HepG2 (cell line): ENCODE measurements around the gene SLC35D2. TPM values are rescaled to one million over a fixed set of nuclear protein-coding genes. Genes with fewer than 3 reads are reported as not detected.

Experiments used
- CBX1 ChIP-seq: IDR thresholded peaks from one replicate; pipeline ENCODE4 v1.6.1; 2016; ENCODE audit warnings: antibody characterized with exemption, low read depth
- GATAD2A ChIP-seq: IDR thresholded peaks from 2 replicates; pipeline ENCODE4 v1.6.1; 2016
- HMG20B ChIP-seq: conservative IDR thresholded peaks from 2 replicates; pipeline ENCODE4 v1.6.1; 2016; ENCODE audit warnings: missing genetic modification reagents, missing compliant biosample characterization
- KLF16 ChIP-seq, 2 experiments: sonication (generic) in 1 of 2; formaldehyde crosslinking in 1 of 2; IDR thresholded peaks; 2 replicates each; pipeline versions ENCODE4 v1.6.1 to v1.8.0; 2016 to 2023; ENCODE audit warnings: missing genetic modification reagents in 2 of 2, missing compliant biosample characterization in 1 of 2
- KLF6 ChIP-seq: IDR thresholded peaks from 2 replicates; pipeline ENCODE4 v1.8.0; 2016; ENCODE audit warnings: missing biosample characterization, missing genetic modification reagents
- MAZ ChIP-seq, 2 experiments: sonication (generic) in 1 of 2; formaldehyde crosslinking in 1 of 2; IDR thresholded peaks; 2 replicates each; pipeline versions ENCODE4 v1.5.0 to v1.6.1; 2012 to 2020; ENCODE audit warnings: low read depth in 2 of 2, mild to moderate bottlenecking in 2 of 2, borderline replicate concordance in 1 of 2, improper control_type of control experiment in 1 of 2, low read length in 1 of 2, missing genetic modification reagents in 1 of 2, moderate library complexity in 1 of 2
- NR3C1 ChIP-seq: sonication (generic); formaldehyde crosslinking; IDR thresholded peaks from 2 replicates; pipeline ENCODE4 v1.4.0; 2020; ENCODE audit warnings: missing genetic modification reagents
- PHF20 ChIP-seq: sonication (generic); formaldehyde crosslinking; IDR thresholded peaks from 2 replicates; pipeline ENCODE4 v1.5.0; 2020; ENCODE audit warnings: mild to moderate bottlenecking, missing genetic modification reagents
- RBM22 ChIP-seq: fragments of 200-400 bp; formaldehyde crosslinking; optimal IDR thresholded peaks from 2 replicates; pipeline ENCODE3; 2017; ENCODE audit warnings: mild to moderate bottlenecking, low read length, moderate library complexity
- REPIN1 ChIP-seq: sonication (generic); formaldehyde crosslinking; IDR thresholded peaks from 2 replicates; pipeline ENCODE4 v1.8.0; 2022; ENCODE audit warnings: missing genetic modification reagents, low read depth, mild to moderate bottlenecking, borderline replicate concordance
- SOX5 ChIP-seq: IDR thresholded peaks from 2 replicates; pipeline ENCODE4 v1.6.1; 2016; ENCODE audit warnings: borderline replicate concordance
- TBX3 ChIP-seq: fragments of 450-650 bp; IDR thresholded peaks from 2 replicates; pipeline ENCODE4 v1.6.1; 2017; ENCODE audit warnings: antibody characterized with exemption, mild to moderate bottlenecking, inconsistent platforms, borderline replicate concordance
- WIZ ChIP-seq: sonication (generic); formaldehyde crosslinking; IDR thresholded peaks from 2 replicates; pipeline ENCODE4 v1.5.1; 2020; ENCODE audit warnings: mild to moderate bottlenecking, missing genetic modification reagents
- ZBTB38 ChIP-seq: sonication (generic); formaldehyde crosslinking; IDR thresholded peaks from 2 replicates; pipeline ENCODE4 v1.5.1; 2020; ENCODE audit warnings: mild to moderate bottlenecking, missing genetic modification reagents
- ZEB1 ChIP-seq: IDR thresholded peaks from 2 replicates; pipeline ENCODE4 v1.6.1; 2012; ENCODE audit warnings: mild to moderate bottlenecking, low read depth, inconsistent platforms; ENCODE audit not compliant: insufficient replicate concordance
- ZFP1 ChIP-seq: IDR thresholded peaks from 2 replicates; pipeline ENCODE4 v1.6.1; 2016
- ZFP37 ChIP-seq: sonication (generic); formaldehyde crosslinking; IDR thresholded peaks from 2 replicates; pipeline ENCODE4 v1.4.0; 2020; ENCODE audit warnings: missing genetic modification reagents, borderline replicate concordance
- ZNF598 ChIP-seq: sonication (generic); formaldehyde crosslinking; IDR thresholded peaks from 2 replicates; pipeline ENCODE4 v1.5.1; 2020; ENCODE audit warnings: mild to moderate bottlenecking, missing genetic modification reagents, borderline replicate concordance
- ZSCAN31 ChIP-seq: sonication (generic); formaldehyde crosslinking; IDR thresholded peaks from 2 replicates; pipeline ENCODE4 v1.5.0; 2020; ENCODE audit warnings: low read depth, mild to moderate bottlenecking, missing genetic modification reagents
- polyA plus RNA-seq, 8 experiments: library from polyadenylated mRNA; depleted of rRNA in 3 of 8; stranded (reverse) in 7 of 8; unstranded in 1 of 8; fragments of >200 nt; fragmentation: Illumina TruSeq in 4 of 8; extraction: Trizol in 4 of 8; gene quantifications; 2 replicates each; pipeline versions ENCODE4 v1.2.1 to v1.2.3, GENCODE V29; 2011 to 2016; ENCODE audit warnings: low read depth in 4 of 8, missing spikeins in 1 of 8, mixed read lengths in 1 of 8; ENCODE audit not compliant: insufficient read depth in 1 of 8
- total RNA-seq, 5 experiments: library from RNA; depleted of rRNA; stranded (reverse); fragments of >200 nt; fragmentation: Illumina TruSeq; extraction: Trizol; gene quantifications; 2 replicates each; pipeline ENCODE4 v1.2.3, GENCODE V29; 2016; ENCODE audit warnings: low read depth in 1 of 5
- TF ChIP-seq, protein P1 (sequence below): sonication (generic); formaldehyde crosslinking; IDR thresholded peaks from 2 replicates; pipeline ENCODE4 v1.4.0; 2020; ENCODE audit warnings: missing genetic modification reagents, borderline replicate concordance
- TF ChIP-seq, protein P2 (sequence below): sonication (generic); formaldehyde crosslinking; IDR thresholded peaks from 2 replicates; pipeline ENCODE4 v1.4.0; 2020; ENCODE audit warnings: missing genetic modification reagents, borderline replicate concordance
- TF ChIP-seq, protein P3 (sequence below): sonication (generic); formaldehyde crosslinking; IDR thresholded peaks from 2 replicates; pipeline ENCODE4 v1.9.0; 2022; ENCODE audit warnings: low read depth, missing genetic modification reagents

SLC35D2 gene
- total and polyA plus RNA-seq, 2 of the 13 experiments (the other 11 are each of a cell fraction or from before 2014, with no cell fraction given): 96.2 to 103 TPM

DNA sequence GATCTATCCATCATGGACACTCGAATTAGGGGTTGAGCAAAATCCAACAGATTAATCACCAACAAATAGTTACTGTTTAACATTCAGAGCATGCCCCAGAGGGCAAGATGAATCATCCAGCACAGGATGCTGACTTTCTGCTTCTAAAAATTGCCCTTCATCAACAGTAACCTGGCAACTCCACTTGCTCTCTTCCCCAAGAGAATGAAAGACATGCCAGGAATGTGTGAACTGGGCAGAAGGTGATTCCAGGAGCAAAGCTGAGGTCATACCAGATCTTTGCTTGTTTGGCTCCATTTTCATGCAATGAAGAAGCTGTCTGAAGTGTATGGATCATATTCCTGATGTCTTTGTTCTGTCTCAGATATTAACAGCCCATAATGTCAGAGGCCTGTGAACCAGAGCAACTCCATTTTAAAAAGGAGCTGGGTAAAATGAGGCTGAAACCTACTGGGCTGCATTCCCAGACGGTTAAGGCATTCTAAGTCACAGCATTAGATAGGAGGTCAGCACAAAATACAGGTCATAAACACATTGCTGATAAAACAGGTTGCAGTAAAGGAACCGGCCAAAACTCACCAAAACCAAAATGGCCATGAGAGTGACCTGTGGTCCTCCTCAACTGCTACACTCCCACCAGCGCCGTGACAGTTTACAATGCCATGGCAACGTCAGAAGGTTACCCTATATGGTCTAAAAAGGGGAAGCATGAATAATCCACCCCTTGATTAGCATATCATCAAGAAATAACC, 37.1 kb upstream of the SLC35D2 start (continued):
- TF ChIP-seq, protein P1, sequence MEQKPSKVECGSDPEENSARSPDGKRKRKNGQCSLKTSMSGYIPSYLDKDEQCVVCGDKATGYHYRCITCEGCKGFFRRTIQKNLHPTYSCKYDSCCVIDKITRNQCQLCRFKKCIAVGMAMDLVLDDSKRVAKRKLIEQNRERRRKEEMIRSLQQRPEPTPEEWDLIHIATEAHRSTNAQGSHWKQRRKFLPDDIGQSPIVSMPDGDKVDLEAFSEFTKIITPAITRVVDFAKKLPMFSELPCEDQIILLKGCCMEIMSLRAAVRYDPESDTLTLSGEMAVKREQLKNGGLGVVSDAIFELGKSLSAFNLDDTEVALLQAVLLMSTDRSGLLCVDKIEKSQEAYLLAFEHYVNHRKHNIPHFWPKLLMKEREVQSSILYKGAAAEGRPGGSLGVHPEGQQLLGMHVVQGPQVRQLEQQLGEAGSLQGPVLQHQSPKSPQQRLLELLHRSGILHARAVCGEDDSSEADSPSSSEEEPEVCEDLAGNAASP (CRISPR knock-in tag): peak; percentile 94
- no peak for TF ChIP-seq ZNF598 (CRISPR knock-in tag)
- TF ChIP-seq GATAD2A (CRISPR knock-in tag): peak; percentile 94
- TF ChIP-seq MAZ (IDR thresholded peaks at IDR 0.05; ENCODE audit: borderline replicate concordance, low read depth, low read length): no peak
- peak; percentile 32; the same call in 1 of the 2 replicates for TF ChIP-seq MAZ (CRISPR knock-in tag; IDR thresholded peaks at IDR 0.05; ENCODE audit: low read depth)
- TF ChIP-seq ZFP1 (CRISPR knock-in tag): 0 out of 2 replicates have a peak, but pooled peaks have one; percentile 23
- TF ChIP-seq, protein P2, sequence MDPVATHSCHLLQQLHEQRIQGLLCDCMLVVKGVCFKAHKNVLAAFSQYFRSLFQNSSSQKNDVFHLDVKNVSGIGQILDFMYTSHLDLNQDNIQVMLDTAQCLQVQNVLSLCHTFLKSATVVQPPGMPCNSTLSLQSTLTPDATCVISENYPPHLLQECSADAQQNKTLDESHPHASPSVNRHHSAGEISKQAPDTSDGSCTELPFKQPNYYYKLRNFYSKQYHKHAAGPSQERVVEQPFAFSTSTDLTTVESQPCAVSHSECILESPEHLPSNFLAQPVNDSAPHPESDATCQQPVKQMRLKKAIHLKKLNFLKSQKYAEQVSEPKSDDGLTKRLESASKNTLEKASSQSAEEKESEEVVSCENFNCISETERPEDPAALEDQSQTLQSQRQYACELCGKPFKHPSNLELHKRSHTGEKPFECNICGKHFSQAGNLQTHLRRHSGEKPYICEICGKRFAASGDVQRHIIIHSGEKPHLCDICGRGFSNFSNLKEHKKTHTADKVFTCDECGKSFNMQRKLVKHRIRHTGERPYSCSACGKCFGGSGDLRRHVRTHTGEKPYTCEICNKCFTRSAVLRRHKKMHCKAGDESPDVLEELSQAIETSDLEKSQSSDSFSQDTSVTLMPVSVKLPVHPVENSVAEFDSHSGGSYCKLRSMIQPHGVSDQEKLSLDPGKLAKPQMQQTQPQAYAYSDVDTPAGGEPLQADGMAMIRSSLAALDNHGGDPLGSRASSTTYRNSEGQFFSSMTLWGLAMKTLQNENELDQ (CRISPR knock-in tag): no peak
- no peak for TF ChIP-seq NR3C1 (CRISPR knock-in tag)
- peak; percentile 66 for TF ChIP-seq ZEB1
- no peak for TF ChIP-seq ZBTB38
- TF ChIP-seq, protein P3, sequence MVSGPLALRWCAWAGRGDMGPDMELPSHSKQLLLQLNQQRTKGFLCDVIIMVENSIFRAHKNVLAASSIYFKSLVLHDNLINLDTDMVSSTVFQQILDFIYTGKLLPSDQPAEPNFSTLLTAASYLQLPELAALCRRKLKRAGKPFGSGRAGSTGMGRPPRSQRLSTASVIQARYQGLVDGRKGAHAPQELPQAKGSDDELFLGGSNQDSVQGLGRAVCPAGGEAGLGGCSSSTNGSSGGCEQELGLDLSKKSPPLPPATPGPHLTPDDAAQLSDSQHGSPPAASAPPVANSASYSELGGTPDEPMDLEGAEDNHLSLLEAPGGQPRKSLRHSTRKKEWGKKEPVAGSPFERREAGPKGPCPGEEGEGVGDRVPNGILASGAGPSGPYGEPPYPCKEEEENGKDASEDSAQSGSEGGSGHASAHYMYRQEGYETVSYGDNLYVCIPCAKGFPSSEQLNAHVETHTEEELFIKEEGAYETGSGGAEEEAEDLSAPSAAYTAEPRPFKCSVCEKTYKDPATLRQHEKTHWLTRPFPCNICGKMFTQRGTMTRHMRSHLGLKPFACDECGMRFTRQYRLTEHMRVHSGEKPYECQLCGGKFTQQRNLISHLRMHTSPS (CRISPR knock-in tag): peak; percentile 79
- TF ChIP-seq HMG20B (CRISPR knock-in tag): peak; percentile 78
- no peak for TF ChIP-seq WIZ (CRISPR knock-in tag)
- TF ChIP-seq SOX5 (CRISPR knock-in tag): peak; percentile 94
- peak; percentile 62; the same call in 1 of the 2 replicates for TF ChIP-seq REPIN1
- no peak for TF ChIP-seq PHF20
- TF ChIP-seq RBM22: no peak
- TF ChIP-seq CBX1: no peak
- peak; percentile 87 for TF ChIP-seq TBX3
- no peak for TF ChIP-seq ZFP37 (CRISPR knock-in tag)
- peak in 1 of 2 experiments; percentile 55; a peak in 1 of 4 replicates for TF ChIP-seq KLF16 (CRISPR knock-in tag; IDR thresholded peaks at IDR 0.05)
- no peak for TF ChIP-seq KLF6 (CRISPR knock-in tag)
- TF ChIP-seq ZSCAN31 (CRISPR knock-in tag): peak; percentile 71; the same call in 1 of the 2 replicates
